ENCODE results near the gene WDR77.

WDR77 gene

GRCh38 chr1:111424281-111424680 is 24.8 kb downstream of the WDR77 start:
- no peak for ATAC-seq

- no peak for ATAC-seq
Observed at GRCh38 chr1:111422546-111423391, 26.3 kb downstream of the WDR77 start.

- no peak for ATAC-seq
Observed at GRCh38 chr1:111420377-111420776, 28.7 kb downstream of the WDR77 start.

- no peak for ATAC-seq
Observed at GRCh38 chr1:111419037-111419436, 30.0 kb downstream of the WDR77 start.

GRCh38 chr1:111417755-111418154 is 31.3 kb downstream of the WDR77 start:
- no peak for ATAC-seq

GRCh38 chr1:111415461-111415860 is 33.6 kb downstream of the WDR77 start:
- ATAC-seq: no peak

- no peak for ATAC-seq
Observed at GRCh38 chr1:111414756-111415155, 34.3 kb downstream of the WDR77 start.

GRCh38 chr1:111412839-111413238 is 36.2 kb downstream of the WDR77 start:
- no peak for ATAC-seq

GRCh38 chr1:111407301-111407700 is 41.8 kb downstream of the WDR77 start:
- no peak for ATAC-seq

GRCh38 chr1:111406321-111406768 is 42.7 kb downstream of the WDR77 start:
- peak; percentile 81 to 90 for ATAC-seq

GRCh38 chr1:111404588-111404987 is 44.5 kb downstream of the WDR77 start:
- ATAC-seq: no peak

GRCh38 chr1:111402083-111402482 is 47.0 kb downstream of the WDR77 start:
- peak; percentile 71 to 85 for ATAC-seq

GRCh38 chr1:111399792-111400610 is 49.1 kb downstream of the WDR77 start:
- ATAC-seq: no peak

- no peak for ATAC-seq
Observed at GRCh38 chr1:111392460-111392945, 56.6 kb downstream of the WDR77 start.

GRCh38 chr1:111392042-111392441 is 57.0 kb downstream of the WDR77 start:
- ATAC-seq: no peak
